Measurements from ENCODE around the gene SOX15. TPM values are rescaled to one million over a fixed set of nuclear protein-coding genes. Genes with fewer than 3 reads are reported as not detected.

Gene SOX15
- total and polyA plus RNA-seq, 2 of the 13 experiments (the other 11 are each of a cell fraction or from before 2014, with no cell fraction given) = 0.07 to 0.18 TPM

DNA sequence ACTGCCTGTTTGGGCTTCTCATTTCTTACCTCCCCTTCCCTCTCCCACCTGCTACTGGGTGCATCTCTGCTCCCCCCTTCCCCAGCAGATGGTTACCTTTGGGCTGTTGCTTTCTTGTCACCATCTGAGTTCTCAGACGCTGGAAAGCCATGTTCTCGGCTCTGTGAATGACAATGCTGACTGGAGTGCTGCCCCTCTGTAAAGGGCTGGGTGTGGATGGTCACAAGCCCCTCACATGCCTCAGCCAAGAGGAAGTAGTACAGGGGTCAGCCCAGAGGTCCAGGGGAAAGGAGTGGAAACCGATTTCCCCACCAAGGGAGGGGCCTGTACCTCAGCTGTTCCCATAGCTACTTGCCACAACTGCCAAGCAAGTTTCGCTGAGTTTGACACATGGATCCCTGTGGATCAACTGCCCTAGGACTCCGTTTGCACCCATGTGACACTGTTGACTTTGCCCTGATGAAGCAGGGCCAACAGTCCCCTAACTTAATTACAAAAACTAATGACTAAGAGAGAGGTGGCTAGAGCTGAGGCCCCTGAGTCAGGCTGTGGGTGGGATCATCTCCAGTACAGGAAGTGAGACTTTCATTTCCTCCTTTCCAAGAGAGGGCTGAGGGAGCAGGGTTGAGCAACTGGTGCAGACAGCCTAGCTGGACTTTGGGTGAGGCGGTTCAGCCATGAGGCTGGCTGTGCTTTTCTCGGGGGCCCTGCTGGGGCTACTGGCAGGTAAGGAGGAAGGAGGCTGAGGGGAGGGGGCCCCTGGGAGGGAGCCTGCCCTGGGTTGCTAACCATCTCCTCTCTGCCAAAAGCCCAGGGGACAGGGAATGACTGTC, 10.7 kb downstream of the SOX15 start, which contains the start of gene CD68 (continued):
- TF ChIP-seq NFIB (CRISPR knock-in tag; IDR thresholded peaks at IDR 0.05; ENCODE audit: borderline replicate concordance) (no peak), CBFB (CRISPR knock-in tag; IDR thresholded peaks at IDR 0.05) (peak; percentile 71; the same call in 1 of the 2 replicates), ZNF296 (CRISPR knock-in tag; conservative IDR thresholded peaks at IDR 0.05) (0 out of 2 replicates have a peak, but pooled peaks have one; percentile 69), ARNT (IDR thresholded peaks at IDR 0.05) (no peak), SOX6 (IDR thresholded peaks at IDR 0.05) (no peak), SOX6 (CRISPR knock-in tag; IDR thresholded peaks at IDR 0.05) (peak; percentile 71), ZEB1 (IDR thresholded peaks at IDR 0.05; ENCODE audit: insufficient replicate concordance, low read depth) (peak; percentile 17), XBP1 (CRISPR knock-in tag; IDR thresholded peaks at IDR 0.05) (0 out of 2 replicates have a peak, but pooled peaks have one; percentile 36), ZNF121 (CRISPR knock-in tag; IDR thresholded peaks at IDR 0.05) (no peak), ZNF672 (CRISPR knock-in tag; IDR thresholded peaks at IDR 0.05) (0 out of 2 replicates have a peak, but pooled peaks have one; percentile 58)
- TF ChIP-seq, protein P1, sequence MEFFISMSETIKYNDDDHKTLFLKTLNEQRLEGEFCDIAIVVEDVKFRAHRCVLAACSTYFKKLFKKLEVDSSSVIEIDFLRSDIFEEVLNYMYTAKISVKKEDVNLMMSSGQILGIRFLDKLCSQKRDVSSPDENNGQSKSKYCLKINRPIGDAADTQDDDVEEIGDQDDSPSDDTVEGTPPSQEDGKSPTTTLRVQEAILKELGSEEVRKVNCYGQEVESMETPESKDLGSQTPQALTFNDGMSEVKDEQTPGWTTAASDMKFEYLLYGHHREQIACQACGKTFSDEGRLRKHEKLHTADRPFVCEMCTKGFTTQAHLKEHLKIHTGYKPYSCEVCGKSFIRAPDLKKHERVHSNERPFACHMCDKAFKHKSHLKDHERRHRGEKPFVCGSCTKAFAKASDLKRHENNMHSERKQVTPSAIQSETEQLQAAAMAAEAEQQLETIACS (CRISPR knock-in tag; IDR thresholded peaks at IDR 0.05) = no peak
- TF ChIP-seq, protein P2, sequence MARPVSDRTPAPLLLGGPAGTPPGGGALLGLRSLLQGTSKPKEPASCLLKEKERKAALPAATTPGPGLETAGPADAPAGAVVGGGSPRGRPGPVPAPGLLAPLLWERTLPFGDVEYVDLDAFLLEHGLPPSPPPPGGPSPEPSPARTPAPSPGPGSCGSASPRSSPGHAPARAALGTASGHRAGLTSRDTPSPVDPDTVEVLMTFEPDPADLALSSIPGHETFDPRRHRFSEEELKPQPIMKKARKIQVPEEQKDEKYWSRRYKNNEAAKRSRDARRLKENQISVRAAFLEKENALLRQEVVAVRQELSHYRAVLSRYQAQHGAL (CRISPR knock-in tag; IDR thresholded peaks at IDR 0.05; ENCODE audit: not compliant biosample characterization) = no peak
- TF ChIP-seq, protein P3, sequence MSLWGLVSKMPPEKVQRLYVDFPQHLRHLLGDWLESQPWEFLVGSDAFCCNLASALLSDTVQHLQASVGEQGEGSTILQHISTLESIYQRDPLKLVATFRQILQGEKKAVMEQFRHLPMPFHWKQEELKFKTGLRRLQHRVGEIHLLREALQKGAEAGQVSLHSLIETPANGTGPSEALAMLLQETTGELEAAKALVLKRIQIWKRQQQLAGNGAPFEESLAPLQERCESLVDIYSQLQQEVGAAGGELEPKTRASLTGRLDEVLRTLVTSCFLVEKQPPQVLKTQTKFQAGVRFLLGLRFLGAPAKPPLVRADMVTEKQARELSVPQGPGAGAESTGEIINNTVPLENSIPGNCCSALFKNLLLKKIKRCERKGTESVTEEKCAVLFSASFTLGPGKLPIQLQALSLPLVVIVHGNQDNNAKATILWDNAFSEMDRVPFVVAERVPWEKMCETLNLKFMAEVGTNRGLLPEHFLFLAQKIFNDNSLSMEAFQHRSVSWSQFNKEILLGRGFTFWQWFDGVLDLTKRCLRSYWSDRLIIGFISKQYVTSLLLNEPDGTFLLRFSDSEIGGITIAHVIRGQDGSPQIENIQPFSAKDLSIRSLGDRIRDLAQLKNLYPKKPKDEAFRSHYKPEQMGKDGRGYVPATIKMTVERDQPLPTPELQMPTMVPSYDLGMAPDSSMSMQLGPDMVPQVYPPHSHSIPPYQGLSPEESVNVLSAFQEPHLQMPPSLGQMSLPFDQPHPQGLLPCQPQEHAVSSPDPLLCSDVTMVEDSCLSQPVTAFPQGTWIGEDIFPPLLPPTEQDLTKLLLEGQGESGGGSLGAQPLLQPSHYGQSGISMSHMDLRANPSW (CRISPR knock-in tag; IDR thresholded peaks at IDR 0.05; ENCODE audit: borderline replicate concordance) = no peak; the same call in 1 of the 2 replicates
- TF ChIP-seq, protein P4, sequence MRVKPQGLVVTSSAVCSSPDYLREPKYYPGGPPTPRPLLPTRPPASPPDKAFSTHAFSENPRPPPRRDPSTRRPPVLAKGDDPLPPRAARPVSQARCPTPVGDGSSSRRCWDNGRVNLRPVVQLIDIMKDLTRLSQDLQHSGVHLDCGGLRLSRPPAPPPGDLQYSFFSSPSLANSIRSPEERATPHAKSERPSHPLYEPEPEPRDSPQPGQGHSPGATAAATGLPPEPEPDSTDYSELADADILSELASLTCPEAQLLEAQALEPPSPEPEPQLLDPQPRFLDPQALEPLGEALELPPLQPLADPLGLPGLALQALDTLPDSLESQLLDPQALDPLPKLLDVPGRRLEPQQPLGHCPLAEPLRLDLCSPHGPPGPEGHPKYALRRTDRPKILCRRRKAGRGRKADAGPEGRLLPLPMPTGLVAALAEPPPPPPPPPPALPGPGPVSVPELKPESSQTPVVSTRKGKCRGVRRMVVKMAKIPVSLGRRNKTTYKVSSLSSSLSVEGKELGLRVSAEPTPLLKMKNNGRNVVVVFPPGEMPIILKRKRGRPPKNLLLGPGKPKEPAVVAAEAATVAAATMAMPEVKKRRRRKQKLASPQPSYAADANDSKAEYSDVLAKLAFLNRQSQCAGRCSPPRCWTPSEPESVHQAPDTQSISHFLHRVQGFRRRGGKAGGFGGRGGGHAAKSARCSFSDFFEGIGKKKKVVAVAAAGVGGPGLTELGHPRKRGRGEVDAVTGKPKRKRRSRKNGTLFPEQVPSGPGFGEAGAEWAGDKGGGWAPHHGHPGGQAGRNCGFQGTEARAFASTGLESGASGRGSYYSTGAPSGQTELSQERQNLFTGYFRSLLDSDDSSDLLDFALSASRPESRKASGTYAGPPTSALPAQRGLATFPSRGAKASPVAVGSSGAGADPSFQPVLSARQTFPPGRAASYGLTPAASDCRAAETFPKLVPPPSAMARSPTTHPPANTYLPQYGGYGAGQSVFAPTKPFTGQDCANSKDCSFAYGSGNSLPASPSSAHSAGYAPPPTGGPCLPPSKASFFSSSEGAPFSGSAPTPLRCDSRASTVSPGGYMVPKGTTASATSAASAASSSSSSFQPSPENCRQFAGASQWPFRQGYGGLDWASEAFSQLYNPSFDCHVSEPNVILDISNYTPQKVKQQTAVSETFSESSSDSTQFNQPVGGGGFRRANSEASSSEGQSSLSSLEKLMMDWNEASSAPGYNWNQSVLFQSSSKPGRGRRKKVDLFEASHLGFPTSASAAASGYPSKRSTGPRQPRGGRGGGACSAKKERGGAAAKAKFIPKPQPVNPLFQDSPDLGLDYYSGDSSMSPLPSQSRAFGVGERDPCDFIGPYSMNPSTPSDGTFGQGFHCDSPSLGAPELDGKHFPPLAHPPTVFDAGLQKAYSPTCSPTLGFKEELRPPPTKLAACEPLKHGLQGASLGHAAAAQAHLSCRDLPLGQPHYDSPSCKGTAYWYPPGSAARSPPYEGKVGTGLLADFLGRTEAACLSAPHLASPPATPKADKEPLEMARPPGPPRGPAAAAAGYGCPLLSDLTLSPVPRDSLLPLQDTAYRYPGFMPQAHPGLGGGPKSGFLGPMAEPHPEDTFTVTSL (CRISPR knock-in tag; IDR thresholded peaks at IDR 0.05; ENCODE audit: borderline replicate concordance) = peak; percentile 59; the same call in 1 of the 2 replicates

All from HepG2 (cell line).